Kidney (tissue), 14 donors: Measurements from ENCODE around the gene INTU. TPM values are rescaled to one million over a fixed set of nuclear protein-coding genes. Genes with fewer than 3 reads are reported as not detected.

Source experiments
- DNase-seq, 5 donors: peaks; one replicate each; pipeline ENCODE4 v3.0.0-alpha.2; 2013 to 2020
- FAIRE-seq: peaks from 2 replicates; lab custom pipeline; 2012; peaks lifted over from hg19 to GRCh38; lab: Jason Lieb, UNC
- H3K27ac ChIP-seq, 2 donors: one replicate each; pipeline ENCODE4 v1.7.0; 2013; ENCODE audit warnings: low read depth in 2 of 2, low read length in 2 of 2, inconsistent platforms in 1 of 2
- H3K27me3 ChIP-seq: one replicate; pipeline ENCODE4 v1.7.1; 2013; ENCODE audit warnings: low read length, inconsistent platforms; ENCODE audit not compliant: control insufficient read depth, insufficient read depth
- H3K36me3 ChIP-seq, 3 donors: one replicate each; pipeline versions ENCODE4 v1.7.0 to v1.7.1; 2013; ENCODE audit warnings: low read length in 3 of 3, control low read depth in 1 of 3, inconsistent platforms in 1 of 3; ENCODE audit not compliant: insufficient read depth in 3 of 3, control insufficient read depth in 2 of 3
- H3K4me1 ChIP-seq, 3 donors: one replicate each; pipeline versions ENCODE4 v1.7.0 to v1.7.1; 2013; ENCODE audit warnings: low read length in 3 of 3, inconsistent platforms in 1 of 3, low read depth in 1 of 3; ENCODE audit not compliant: control insufficient read depth in 2 of 3, insufficient read depth in 2 of 3
- H3K4me3 ChIP-seq, 3 donors: one replicate each; pipeline versions ENCODE4 v1.7.0 to v1.8.1; 2013; ENCODE audit warnings: low read length in 3 of 3, control low read depth in 1 of 3, inconsistent platforms in 1 of 3
- H3K9ac ChIP-seq, 3 donors: one replicate each; pipeline versions ENCODE4 v1.7.0 to v1.7.1; 2013; ENCODE audit warnings: low read length in 3 of 3, control low read depth in 1 of 3, inconsistent platforms in 1 of 3
- H3K9me3 ChIP-seq, 3 donors: one replicate each; pipeline versions ENCODE4 v1.7.0 to v1.7.1; 2013; ENCODE audit warnings: low read length in 3 of 3, control low read depth in 1 of 3, inconsistent platforms in 1 of 3; ENCODE audit not compliant: control insufficient read depth in 2 of 3, insufficient read depth in 1 of 3
- CTCF ChIP-seq: IDR thresholded peaks from 3 replicates; pipeline ENCODE4 v1.5.1; 2012; ENCODE audit warnings: mild to moderate bottlenecking, moderate library complexity, borderline replicate concordance; ENCODE audit not compliant: insufficient read depth; ENCODE audit errors: extremely low read depth
- intact Hi-C: fragments of 100-400 bp; cut with DNase I; formaldehyde crosslinking; loops from one replicate; pipeline ENCODE4 v1.11.1; 2022
- polyA plus RNA-seq: library from polyadenylated mRNA; stranded (reverse); fragments of 350-450 nt; fragmentation: Illumina TruSeq; extraction: RNeasy Lipid Tissue Mini Kit (QIAGEN cat#74804); gene quantifications from one replicate; pipeline ENCODE4 v1.2.3, GENCODE V29; 2014; ENCODE audit warnings: low read depth, low replicate concordance; ENCODE audit not compliant: insufficient read depth
- total RNA-seq: library from RNA; stranded (reverse); fragmentation: NEBNext Ultra II Directional; extraction: Animal tissue kit (Norgen Biotek cat#: 25700); gene quantifications from one replicate; pipeline ENCODE4 v1.2.1, GENCODE V29; 2021
- donor health status: control.
- donor health status: control.
- donor health status: control.
- donor health status: control.
- donor health status: control.
- donor health status: DM: yes; HTN: yes; CAD: no.
- donor health status: Normal renal cell carcinoma (clear cell type).

The INTU gene
- total and polyA plus RNA-seq, 2 donors from 2014 or later: 2.6 to 8.3 TPM

GRCh38 chr4:127660284-127660885, 27.6 kb downstream of the INTU start:
- H3K4me3 ChIP-seq: no peak overlapping the region
- intact Hi-C loops: no loop called here
- H3K36me3 ChIP-seq: no peaks in the 10 kb centered on the region
- DNase-seq: no peak
- H3K27ac ChIP-seq: no peak overlapping the region
- H3K27me3 ChIP-seq: no peaks in the 10 kb centered on the region
- no peak for TF ChIP-seq CTCF
- H3K9me3 ChIP-seq: no peaks in the 10 kb centered on the region
- H3K9ac ChIP-seq: no peak overlapping the region
- no peak for FAIRE-seq
- no peaks in the 10 kb centered on the region for H3K4me1 ChIP-seq

GRCh38 chr4:127667116-127667515, 34.4 kb downstream of the INTU start:
- H3K4me3 ChIP-seq: no peak overlapping the region
- H3K9ac ChIP-seq: no peak overlapping the region
- no peaks in the 10 kb centered on the region for H3K27me3 ChIP-seq
- no peak overlapping the region for H3K27ac ChIP-seq
- H3K4me1 ChIP-seq: no peaks in the 10 kb centered on the region
- TF ChIP-seq CTCF: no peak
- no peaks in the 10 kb centered on the region for H3K36me3 ChIP-seq
- FAIRE-seq (no peak), DNase-seq (no peak)
- intact Hi-C loops: no loop called here
- no peaks in the 10 kb centered on the region for H3K9me3 ChIP-seq

GRCh38 chr4:127667772-127668171, 35.0 kb downstream of the INTU start:
- TF ChIP-seq CTCF: no peak
- no peaks in the 10 kb centered on the region for H3K9me3 ChIP-seq
- intact Hi-C loops: no loop called here

GRCh38 chr4:127668770-127669169, 36.0 kb downstream of the INTU start:
- Histone ChIP-seq H3K9ac (no peak overlapping the region), H3K4me1 (no peaks in the 10 kb centered on the region), H3K9me3 (no peaks in the 10 kb centered on the region), H3K36me3 (no peaks in the 10 kb centered on the region), H3K27me3 (no peaks in the 10 kb centered on the region), H3K27ac (no peak overlapping the region), H3K4me3 (no peak overlapping the region)
- FAIRE-seq (no peak), DNase-seq (no peak)
- TF ChIP-seq CTCF: no peak
- intact Hi-C loops: no loop called here

More at GRCh38 chr4:127667772-127668171, 35.0 kb downstream of the INTU start:
- FAIRE-seq (no peak), DNase-seq (no peak)
- no peaks in the 10 kb centered on the region for H3K4me1 ChIP-seq
- H3K36me3 ChIP-seq: no peaks in the 10 kb centered on the region
- H3K9ac ChIP-seq: no peak overlapping the region
- no peak overlapping the region for H3K4me3 ChIP-seq
- H3K27me3 ChIP-seq: no peaks in the 10 kb centered on the region
- no peak overlapping the region for H3K27ac ChIP-seq
